Epithelial cell of prostate (primary cell): ENCODE results near the gene SMC4.
A peak's percentile ranks its signal among the peaks of the same experiment; 100 is the strongest.

Source experiments
- DNase-seq: peaks from one replicate; pipeline ENCODE4 v3.0.0-alpha.2; 2011; ENCODE audit warnings: low read depth, low spot score
- H3K27ac ChIP-seq: fragments of 450-650 bp; 2 replicates; pipeline ENCODE4 v1.5.1; 2017; ENCODE audit warnings: mild to moderate bottlenecking

SMC4 gene

DNA sequence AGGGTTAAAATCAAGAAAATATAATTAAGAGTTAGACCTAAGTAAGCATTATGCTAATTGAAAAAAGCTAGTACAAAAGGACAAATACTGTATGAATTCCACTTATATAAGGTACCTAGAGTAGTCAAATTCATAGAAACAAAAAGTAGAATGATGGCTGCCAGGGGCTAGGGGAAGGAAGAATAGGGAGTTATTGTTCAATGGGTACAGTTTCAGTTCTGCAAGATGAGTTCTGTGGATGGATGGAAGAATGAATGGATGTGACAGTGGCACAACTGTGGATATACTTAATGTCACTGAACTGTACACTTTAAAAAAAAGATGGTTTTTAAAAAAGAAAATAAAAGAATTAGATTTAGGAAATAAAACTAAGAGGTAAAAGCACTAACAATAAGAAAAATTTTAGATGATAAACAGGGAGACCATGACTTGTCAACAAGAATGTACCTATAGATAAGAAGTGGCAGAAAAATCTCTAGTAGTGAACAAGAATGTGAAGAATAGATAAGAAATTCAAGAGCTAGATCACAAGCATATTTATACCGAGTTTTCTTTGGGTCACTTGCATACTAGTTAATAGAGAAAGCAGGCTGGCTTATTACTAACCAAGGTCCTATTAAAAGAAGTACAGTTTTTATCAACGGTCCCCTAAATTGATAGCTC lies 6.0 kb upstream of the SMC4 start:
- no peak overlapping the region for H3K27ac ChIP-seq
- no peak for DNase-seq

DNA sequence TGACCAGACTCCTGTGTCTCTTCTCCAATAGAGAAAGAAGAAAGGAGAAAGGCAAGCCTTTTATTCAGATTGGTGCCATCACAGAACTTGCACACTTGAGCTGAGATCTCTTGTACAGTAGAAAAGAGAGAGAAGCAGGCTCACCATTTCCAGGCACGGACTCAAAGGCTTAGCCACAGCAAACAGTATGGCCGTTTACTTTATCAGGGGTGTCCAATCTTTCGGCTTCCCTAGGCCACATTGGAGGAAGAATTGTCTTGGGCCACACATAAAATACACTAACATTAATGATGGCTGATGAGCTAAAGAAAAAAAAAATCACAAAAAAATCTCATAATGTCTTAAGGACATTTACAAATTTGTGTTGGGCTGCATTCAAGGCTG lies 5.4 kb upstream of the SMC4 start:
- no peak overlapping the region for H3K27ac ChIP-seq
- no peak for DNase-seq

DNA sequence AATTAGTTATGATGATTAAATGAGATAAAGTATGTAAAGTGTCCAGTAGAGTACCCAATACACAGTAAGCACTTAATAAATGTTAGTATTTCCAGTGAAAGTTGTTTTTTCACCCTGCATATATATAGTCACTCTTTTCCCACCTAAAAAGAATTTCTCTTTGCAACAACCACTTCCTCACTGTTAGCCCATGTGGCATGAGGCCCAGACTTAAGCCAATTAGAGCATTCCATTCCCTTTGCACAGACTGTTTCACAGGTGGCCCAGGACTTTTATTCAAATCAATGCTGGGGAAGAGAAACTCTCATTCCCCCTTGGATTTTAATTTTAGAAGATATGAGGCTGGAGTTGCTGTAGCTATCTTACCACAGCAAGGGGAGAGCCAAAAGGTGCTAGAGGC lies 4.2 kb upstream of the SMC4 start:
- no peak overlapping the region for H3K27ac ChIP-seq
- no peak for DNase-seq

DNA sequence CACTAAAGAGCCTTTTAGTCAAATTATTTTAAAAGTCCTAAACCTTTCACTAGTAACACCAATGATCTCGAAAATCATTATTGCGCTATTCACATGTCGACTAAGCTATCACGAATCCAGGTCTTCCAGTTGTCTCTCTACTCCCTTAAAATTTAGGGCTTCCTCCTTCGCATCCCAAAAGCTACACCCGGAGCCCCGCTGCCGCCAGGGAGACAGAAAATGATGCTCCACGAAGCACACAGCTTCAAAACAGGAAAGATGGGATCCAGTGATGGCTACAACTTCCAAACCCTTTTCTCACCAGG lies 678 bp upstream of the SMC4 start:
- peak overlapping the region; percentile 74 for H3K27ac ChIP-seq
- no peak for DNase-seq

DNA sequence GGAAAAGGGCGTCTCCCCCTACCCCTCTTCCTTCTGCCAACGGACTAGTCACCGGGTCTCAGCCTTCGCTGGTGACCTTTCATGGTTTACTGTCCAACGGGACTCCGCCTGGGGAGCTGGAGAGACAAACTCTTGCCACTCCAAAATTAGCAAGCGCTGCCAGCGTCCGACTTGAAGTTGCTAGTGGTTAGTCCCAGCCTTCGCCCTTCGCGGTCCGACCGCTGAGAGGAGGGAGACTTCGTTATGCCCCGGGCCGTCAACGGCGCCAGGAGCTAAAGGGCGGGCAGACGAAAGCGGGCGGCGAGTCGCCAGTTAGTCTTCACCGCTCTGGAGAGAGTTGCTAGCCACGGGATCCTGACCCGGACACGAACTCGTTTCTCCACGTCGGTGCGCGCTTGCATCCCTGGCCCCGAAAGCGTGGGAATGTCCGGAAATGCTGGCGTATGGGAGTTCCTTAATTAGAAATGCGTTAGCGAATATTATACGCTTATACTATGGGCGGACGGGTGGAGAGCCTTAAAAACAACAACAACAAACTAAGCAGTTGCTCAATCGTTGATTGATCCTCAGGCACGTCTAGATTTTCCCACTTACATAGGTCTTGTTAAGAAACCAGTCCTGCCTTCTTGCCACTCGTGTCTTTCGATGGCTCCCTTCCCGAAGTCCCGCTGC lies 716 bp downstream of the SMC4 start:
- H3K27ac ChIP-seq, result peak overlapping the region; percentile 74
- DNase-seq, result no peak

DNA sequence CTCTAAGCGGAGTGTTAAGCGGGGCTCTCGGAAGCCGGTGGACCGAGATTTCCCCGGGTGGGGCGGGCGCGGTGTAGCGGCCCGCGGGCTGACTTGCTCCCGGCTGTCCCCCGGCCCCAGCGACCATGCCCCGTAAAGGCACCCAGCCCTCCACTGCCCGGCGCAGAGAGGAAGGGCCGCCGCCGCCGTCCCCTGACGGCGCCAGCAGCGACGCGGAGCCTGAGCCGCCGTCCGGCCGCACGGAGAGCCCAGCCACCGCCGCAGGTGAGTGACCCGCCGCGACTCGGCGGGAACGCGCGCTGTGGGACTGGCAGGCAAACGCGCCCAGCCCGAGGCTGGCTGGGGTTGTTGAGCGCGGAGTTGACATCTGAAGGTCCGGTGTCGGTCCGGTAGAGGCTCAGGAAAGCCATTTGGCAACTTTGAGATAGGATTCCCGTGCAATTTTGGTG lies 1.3 kb downstream of the SMC4 start:
- no peak for DNase-seq
- H3K27ac ChIP-seq, result peak overlapping the region; percentile 74

DNA sequence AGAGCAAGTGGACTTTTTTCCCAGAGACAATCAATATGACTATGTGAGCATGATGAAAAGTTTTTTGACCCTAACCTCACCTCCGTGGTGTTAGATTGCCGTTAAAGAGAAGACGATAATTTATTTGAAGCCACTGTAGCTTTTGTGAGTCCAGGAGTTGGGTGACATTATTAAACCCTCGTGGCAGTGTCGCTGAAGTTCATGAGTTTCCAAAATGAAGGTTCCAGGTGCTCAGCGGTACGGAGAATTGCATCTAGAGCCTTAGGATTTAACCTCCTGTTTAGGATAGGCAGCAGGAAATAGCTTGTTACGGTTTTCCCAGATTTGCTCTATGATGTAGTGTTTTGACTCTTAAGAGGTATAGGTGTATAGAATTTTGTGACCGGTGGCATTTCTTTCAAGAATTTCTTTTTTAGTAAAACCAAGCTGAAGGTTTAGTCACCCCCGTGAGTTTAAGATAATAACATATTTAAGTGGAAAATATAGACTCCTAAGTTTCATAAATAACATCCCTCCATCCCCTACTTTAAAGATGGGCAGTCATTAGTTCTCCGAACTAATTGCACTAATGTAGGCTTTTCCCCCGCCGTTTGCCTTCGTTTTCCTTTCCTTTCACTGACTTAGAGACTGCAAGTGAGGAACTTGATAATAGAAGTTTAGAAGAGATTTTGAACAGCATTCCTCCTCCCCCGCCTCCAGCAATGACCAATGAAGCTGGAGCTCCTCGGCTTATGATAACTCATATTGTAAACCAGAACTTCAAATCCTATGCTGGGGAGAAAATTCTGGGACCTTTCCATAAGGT lies 2.0 kb downstream of the SMC4 start:
- DNase-seq, result no peak

DNA sequence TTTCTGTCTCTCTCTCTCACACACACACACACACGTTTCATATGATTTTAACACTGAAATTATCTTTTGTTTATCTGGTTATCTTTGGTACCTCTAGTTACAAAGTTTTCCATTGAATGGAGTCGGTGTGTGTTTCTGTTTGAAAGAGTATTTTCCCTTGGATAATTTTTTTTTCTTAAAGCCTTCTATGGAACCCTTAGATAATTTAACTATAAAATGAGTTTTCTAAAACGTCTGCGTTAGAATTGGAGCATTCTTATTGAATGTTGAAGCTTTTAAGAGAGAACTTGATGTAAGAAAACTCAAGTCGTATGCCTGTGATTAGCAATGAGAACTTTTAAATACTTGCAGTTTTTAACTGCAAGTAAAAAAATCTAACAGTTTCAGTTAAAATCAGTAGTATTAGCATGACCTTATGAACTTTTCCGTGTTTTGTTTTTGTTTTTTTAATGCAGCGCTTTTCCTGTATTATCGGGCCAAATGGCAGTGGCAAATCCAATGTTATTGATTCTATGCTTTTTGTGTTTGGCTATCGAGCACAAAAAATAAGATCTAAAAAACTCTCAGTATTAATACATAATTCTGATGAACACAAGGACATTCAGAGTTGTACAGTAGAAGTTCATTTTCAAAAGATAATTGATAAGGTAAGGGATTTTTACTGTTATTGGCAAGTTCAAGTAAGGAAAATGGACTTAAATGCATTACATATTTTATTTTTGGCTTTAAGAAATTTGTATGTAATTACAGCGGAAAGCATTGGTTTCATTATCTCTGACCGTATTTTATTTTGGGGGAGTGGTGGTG lies 3.0 kb downstream of the SMC4 start:
- no peak overlapping the region for H3K27ac ChIP-seq
- no peak for DNase-seq

More for the DNA sequence above, 2.0 kb downstream of the SMC4 start:
- peak overlapping the region; percentile 74 for H3K27ac ChIP-seq

DNA sequence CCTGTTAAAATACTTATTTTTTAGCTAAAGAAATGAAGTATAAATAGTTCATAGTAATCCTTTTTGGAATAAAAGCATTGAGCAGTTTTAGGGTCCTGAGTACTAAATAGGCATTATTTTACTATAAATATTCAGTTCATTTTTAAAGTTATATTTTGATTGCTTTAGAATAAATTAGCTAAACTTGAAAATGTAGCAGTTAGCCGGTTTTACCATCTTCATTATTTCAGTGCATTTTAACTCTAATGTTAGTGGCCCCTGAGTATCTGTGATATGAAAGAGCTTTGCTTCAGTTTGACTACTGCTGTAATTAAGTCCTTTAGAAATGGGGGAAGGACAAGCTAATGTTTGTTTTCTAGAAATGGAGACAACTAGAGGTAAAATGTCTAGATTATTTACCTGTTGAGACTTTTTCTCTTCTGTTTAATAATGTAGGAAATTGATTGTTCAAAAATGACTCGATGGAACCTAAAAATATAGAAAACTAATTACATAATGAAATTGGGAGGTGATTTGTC lies 3.6 kb downstream of the SMC4 start:
- DNase-seq, result no peak

DNA sequence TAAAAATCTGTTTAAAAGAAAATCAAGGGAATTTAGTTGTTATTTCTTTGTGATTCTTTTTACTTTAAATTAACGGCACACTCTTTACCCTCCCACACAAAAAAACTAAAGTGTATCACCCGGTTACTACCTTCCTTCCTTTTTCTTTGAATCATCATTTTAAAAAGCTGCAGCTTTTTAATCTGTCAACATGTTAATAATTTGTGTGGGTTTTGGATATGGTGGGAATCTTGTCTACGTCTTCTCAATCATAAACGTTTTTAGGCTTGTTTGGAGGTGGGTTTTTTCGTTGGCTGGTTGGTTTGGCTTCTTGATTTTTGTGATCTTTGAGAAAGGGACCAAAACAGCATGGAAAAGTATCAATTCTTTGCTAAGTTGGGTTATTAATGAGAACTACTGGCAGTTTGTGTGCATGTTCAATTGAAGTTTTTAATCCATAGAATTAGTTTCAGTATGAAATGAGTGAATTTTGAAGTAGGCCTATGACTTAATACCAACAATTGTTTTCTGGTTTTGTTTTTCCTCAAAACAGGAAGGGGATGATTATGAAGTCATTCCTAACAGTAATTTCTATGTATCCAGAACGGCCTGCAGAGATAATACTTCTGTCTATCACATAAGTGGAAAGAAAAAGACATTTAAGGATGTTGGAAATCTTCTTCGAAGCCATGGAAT lies 4.5 kb downstream of the SMC4 start:
- DNase-seq, result no peak
- no peak overlapping the region for H3K27ac ChIP-seq

More for the DNA sequence above, 3.6 kb downstream of the SMC4 start:
- H3K27ac ChIP-seq, result no peak overlapping the region

DNA sequence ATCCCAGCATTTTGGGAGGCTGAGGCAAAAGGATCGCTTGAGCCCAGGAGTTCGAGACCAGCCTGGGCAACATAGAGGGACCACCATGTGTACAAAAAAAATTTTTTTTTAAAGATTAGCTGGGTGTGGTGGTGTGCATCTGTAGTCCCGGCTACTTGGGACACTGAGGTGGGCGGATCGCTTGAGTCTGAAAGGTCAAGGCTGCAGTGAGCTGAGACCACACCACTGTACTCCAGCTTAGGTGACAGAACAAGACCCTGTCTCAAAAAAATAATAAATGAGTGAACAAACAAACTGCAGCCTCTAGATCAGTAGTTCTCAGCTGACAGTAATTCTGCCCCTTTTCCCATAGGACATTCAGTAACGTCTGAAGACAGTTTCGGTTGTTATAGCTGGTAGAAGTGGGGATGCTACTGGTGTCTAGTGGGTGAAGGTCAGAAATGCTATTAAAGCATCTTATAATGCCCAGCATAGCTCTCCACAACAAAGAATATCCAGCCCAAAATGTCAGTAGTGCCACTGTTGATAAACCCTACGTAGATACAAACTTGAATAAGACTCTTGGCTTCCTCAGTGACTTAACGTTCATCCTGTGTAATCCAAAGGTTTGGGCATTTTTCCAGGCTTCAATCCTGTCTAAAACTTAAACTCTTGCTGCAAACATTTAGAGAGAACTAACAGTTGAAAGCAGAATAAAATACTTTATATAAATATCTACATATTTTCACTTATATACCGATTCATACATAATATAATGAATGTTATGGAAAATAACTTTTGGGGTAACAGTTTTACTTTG lies 10.6 kb downstream of the SMC4 start:
- DNase-seq, result no peak
- no peak overlapping the region for H3K27ac ChIP-seq

DNA sequence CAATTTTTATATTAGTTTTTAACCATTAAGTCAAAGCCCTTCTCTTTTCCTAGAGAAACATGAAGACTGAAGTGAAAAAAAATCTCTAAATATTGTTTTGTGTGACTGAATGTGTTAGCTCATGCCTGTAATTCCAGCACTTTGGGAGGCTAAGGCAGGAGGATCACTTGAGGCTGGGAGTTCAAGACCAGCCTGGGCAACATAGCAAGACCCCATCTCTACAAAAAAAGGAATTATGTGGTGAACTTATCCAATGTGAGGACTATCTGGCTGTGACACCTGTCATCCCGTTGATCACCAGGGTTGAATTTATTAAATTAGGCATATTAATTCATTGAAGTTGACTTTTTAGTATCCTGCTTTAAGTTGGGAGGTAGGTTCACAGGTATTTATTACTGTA lies 13.0 kb downstream of the SMC4 start:
- DNase-seq, result no peak
- no peak overlapping the region for H3K27ac ChIP-seq

DNA sequence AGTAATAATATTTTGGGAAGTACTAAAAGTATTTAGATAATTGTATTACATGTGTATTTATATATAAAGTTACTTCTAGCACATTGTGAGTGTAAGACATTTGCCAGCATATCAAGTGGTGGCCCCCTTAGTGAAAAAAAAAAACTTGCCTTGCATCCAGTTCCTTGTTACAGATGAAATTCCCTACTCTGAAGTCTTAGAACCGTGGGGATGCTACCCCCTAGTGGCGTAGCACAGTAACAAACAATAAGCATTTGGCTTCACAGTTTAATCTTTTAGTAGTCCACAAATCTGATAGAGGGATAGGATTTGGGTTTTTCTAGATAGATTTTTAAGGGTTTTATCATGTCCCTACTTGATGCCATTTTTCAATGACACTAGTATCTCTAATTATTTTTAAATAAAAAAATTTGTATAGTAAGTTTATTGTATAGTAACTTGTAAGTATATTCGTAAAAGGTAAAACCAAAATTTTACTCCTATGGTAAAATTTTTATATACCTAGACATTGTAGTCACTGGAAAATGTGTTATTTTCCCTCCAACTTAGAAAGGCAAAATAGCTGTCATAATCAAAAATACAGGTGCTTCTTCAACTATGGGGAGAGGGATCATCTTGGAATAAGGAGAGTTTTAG lies 14.3 kb downstream of the SMC4 start:
- DNase-seq, result no peak

DNA sequence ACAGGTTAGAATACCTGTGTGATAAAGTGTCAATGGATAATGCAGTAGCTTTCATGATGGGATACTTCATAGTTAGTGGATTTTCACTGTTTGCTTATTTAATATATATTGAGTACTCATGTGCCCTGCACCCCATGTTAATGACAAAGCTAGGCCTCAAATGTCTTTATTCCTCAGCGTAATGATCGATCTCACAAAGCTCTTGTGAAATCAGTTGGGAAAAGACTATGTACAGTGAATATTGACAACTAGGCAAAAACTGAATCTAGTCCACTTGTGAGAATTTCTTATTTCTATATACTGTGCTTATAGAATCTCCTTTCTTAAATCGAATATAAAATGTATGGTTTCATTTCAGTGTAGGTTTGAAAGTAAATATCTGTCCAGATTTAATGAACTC lies 17.9 kb downstream of the SMC4 start:
- H3K27ac ChIP-seq, result no peak overlapping the region
- DNase-seq, result no peak

More for the DNA sequence above, 14.3 kb downstream of the SMC4 start:
- H3K27ac ChIP-seq, result no peak overlapping the region

DNA sequence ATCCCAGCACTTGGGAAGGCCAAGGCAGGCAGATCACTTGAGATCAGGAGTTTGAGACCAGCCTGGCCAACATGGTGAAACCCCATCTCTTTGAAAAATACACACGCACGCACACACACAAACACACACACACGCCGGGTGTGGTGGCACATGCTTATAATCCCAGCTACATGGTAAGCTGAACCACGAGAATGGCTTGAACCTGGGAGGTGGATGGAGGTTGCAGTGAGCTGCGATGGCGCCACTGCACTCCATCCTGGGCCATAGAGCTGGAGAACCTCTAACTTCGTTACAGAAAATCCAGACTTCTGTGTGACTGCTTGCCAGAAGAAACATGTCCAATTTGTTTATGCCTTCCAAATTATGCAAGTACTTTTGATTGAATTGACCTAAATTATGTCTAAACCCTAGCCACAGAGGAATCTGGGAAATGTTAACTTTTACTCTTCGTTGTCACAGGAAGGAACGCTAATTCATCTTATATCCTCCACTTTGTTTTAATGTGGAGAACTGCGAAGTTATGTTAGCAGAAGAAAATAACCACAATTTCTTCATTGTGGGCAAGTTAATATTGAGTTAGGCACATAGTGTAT lies 28.5 kb downstream of the SMC4 start:
- DNase-seq, result no peak
- H3K27ac ChIP-seq, result no peak overlapping the region

DNA sequence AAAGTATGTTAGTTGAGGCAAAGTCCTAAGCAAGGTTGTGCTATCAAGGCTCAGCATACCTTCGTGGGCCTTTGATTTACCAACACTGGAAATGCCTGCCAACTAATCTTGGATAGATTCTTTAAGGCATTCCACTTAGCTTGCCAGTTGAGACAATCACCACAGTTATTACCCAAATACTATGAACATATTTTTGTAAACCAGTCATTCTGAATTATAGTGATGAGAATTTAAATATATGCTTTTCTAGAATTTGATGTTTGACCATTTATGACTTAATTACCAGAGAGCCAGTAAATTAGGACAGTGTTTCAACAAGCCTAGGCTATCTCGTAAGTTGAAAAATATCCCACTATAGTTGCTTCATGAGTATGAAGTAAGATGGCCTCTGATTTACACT lies 34.6 kb downstream of the SMC4 start:
- peak overlapping the region; percentile 2 for H3K27ac ChIP-seq
- DNase-seq, result no peak

DNA sequence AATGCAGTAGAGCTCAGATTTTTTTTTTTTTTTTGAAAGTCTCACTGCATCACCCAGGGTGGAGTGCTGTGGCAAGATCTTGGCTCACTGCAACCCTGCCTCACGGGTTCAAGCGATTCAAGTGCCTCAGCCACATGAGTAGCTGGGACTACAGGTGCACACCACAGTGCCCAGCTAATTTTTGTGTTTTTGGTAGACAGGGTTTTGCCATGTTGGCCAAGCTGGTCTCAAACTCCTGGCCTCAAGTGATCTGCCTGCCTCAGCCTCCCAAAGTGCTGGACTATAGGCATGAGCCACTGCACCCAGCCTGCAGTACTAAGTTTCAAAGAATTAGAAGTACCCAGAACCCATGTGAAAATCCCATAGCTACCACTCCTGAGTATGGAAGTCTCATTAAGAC lies 35.6 kb downstream of the SMC4 start:
- H3K27ac ChIP-seq, result no peak overlapping the region
- DNase-seq, result no peak

DNA sequence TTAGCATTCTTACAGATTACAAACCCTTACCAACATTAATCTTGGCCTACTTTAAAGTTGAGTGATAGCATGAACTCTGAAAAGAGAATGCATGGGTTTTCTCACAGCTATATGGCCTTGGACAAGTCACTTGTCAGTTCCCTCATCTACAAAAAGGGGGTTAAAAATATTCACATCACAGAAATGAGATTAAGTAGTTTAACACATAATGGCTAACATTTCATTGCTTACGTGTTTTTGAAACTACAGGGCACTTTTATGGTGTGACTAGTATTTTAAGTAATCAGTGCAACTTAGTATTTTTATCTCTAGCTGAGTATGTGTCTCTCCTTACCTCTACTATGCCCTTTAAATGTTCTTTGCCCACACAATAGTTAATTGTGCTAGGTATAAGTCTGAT lies 36.3 kb downstream of the SMC4 start:
- no peak for DNase-seq
- H3K27ac ChIP-seq, result no peak overlapping the region
